ENCODE results near the gene CRBN.

The CRBN gene

GRCh38 chr3:3179407-3180094 is at the start of gene CRBN:
CRBN (minus strand) TSS chr3:3179691; CDS start chr3:3179687, 4 bp downstream.
- peak; percentile 74 to 79 for DNase-seq (ENCODE audit: low read depth in 2 of 2)

GRCh38 chr3:3227640-3228039 is 48.1 kb upstream of the CRBN start:
- no peak for DNase-seq (ENCODE audit: low read depth in 2 of 2)

- no peak for DNase-seq (ENCODE audit: low read depth in 2 of 2)
Measured at GRCh38 chr3:3221528-3221927, 42.0 kb upstream of the CRBN start.

GRCh38 chr3:3216401-3216800 is 36.9 kb upstream of the CRBN start:
- DNase-seq (ENCODE audit: low read depth in 2 of 2) = no peak

GRCh38 chr3:3212781-3213440 is 33.4 kb upstream of the CRBN start:
- no peak for DNase-seq (ENCODE audit: low read depth in 2 of 2)

- no peak for DNase-seq (ENCODE audit: low read depth in 2 of 2)
Measured at GRCh38 chr3:3209714-3210113, 30.2 kb upstream of the CRBN start.

- DNase-seq (ENCODE audit: low read depth in 2 of 2) = no peak
Measured at GRCh38 chr3:3209057-3209456, 29.6 kb upstream of the CRBN start.

GRCh38 chr3:3201611-3202010 is 22.1 kb upstream of the CRBN start:
- no peak for DNase-seq (ENCODE audit: low read depth in 2 of 2)

GRCh38 chr3:3200632-3201212 is 21.2 kb upstream of the CRBN start:
- no peak for DNase-seq (ENCODE audit: low read depth in 2 of 2)

- no peak for DNase-seq (ENCODE audit: low read depth in 2 of 2)
Measured at GRCh38 chr3:3199306-3199705, 19.8 kb upstream of the CRBN start.

GRCh38 chr3:3196148-3196861 is 16.8 kb upstream of the CRBN start:
- no peak for DNase-seq (ENCODE audit: low read depth in 2 of 2)

- DNase-seq (ENCODE audit: low read depth in 2 of 2) = no peak
Measured at GRCh38 chr3:3194861-3195260, 15.4 kb upstream of the CRBN start.

GRCh38 chr3:3192286-3192675 is 12.8 kb upstream of the CRBN start:
- DNase-seq (ENCODE audit: low read depth in 2 of 2) = no peak

GRCh38 chr3:3191675-3192285 is 12.3 kb upstream of the CRBN start:
- no peak for DNase-seq (ENCODE audit: low read depth in 2 of 2)

- DNase-seq (ENCODE audit: low read depth in 2 of 2) = no peak
Measured at GRCh38 chr3:3189961-3190360, 10.5 kb upstream of the CRBN start.

- DNase-seq (ENCODE audit: low read depth in 2 of 2) = no peak
Measured at GRCh38 chr3:3189102-3189727, 9.7 kb upstream of the CRBN start.

GRCh38 chr3:3184876-3185275 is 5.4 kb upstream of the CRBN start:
- no peak for DNase-seq (ENCODE audit: low read depth in 2 of 2)

GRCh38 chr3:3180456-3180855 is 965 bp upstream of the CRBN start:
- no peak for DNase-seq (ENCODE audit: low read depth in 2 of 2)

- DNase-seq (ENCODE audit: low read depth in 2 of 2) = no peak
Measured at GRCh38 chr3:3178498-3179328, 778 bp downstream of the CRBN start.

GRCh38 chr3:3177861-3178497 is 1.5 kb downstream of the CRBN start:
- DNase-seq (ENCODE audit: low read depth in 2 of 2) = no peak
